ENCODE results near the gene SYT14.

DNA sequence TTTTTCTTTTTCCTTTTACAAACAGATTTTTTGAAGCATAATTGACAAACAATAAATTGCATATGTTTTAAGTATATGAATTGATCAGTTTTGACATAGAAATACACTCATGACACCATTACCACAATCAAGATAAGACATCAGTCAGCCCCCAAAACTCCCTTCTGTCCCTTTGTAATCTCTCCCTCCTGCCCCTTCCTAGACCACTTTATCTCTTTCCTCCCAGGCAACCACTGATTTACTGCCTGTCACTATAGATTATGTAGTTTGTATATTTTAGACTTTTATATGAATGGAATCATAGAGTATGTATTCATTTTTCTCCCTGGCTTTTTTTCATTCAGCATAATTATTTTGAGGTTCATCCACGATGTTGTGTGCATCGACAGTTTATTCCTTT, 6.9 kb upstream of the SYT14 start:
- TF ChIP-seq CTCF (IDR thresholded peaks at IDR 0.05) (no peak), CEBPB (IDR thresholded peaks at IDR 0.05) (no peak), PHF8 (IDR thresholded peaks at IDR 0.05; ENCODE audit: borderline replicate concordance, low read depth) (no peak), POLR2A (IDR thresholded peaks at IDR 0.05; ENCODE audit: low read length) (no peak)
